Mucosa of rectum (tissue), 2 donors: ENCODE measurements around the gene PPP1R12B.
"Not testable (repeated sequence)": the region's sequence is repeated elsewhere in the genome, so short reads cannot be mapped to it uniquely, and the experiment has no call there.

Experiments
- H3K27ac ChIP-seq, 2 donors: one replicate each; pipeline ENCODE4 v1.7.0; 2013; ENCODE audit warnings: inconsistent platforms in 2 of 2, low read depth in 2 of 2, low read length in 2 of 2
- H3K27me3 ChIP-seq, 2 donors: one replicate each; pipeline ENCODE4 v1.7.0; 2013; ENCODE audit warnings: low read length in 2 of 2; ENCODE audit not compliant: control insufficient read depth in 2 of 2, insufficient read depth in 2 of 2
- H3K36me3 ChIP-seq, 2 donors: one replicate each; pipeline ENCODE4 v1.7.0; 2013; ENCODE audit warnings: low read length in 2 of 2; ENCODE audit not compliant: control insufficient read depth in 2 of 2, insufficient read depth in 2 of 2
- H3K4me1 ChIP-seq, 2 donors: one replicate each; pipeline ENCODE4 v1.7.0; 2013; ENCODE audit warnings: low read length in 2 of 2, mild to moderate bottlenecking in 1 of 2; ENCODE audit not compliant: control insufficient read depth in 2 of 2, insufficient read depth in 2 of 2
- H3K4me3 ChIP-seq, 2 donors: one replicate each; pipeline ENCODE4 v1.7.0; 2013; ENCODE audit warnings: low read length in 2 of 2
- H3K9ac ChIP-seq, 2 donors: one replicate each; pipeline ENCODE4 v1.7.0; 2013; ENCODE audit warnings: low read length in 2 of 2, low read depth in 1 of 2, mild to moderate bottlenecking in 1 of 2
- H3K9me3 ChIP-seq, 2 donors: one replicate each; pipeline ENCODE4 v1.7.0; 2013; ENCODE audit warnings: low read length in 2 of 2; ENCODE audit not compliant: control insufficient read depth in 2 of 2
- donor health status: healthy.
- donor health status: Normal muscosa, but diverticular disease.

Gene PPP1R12B

DNA sequence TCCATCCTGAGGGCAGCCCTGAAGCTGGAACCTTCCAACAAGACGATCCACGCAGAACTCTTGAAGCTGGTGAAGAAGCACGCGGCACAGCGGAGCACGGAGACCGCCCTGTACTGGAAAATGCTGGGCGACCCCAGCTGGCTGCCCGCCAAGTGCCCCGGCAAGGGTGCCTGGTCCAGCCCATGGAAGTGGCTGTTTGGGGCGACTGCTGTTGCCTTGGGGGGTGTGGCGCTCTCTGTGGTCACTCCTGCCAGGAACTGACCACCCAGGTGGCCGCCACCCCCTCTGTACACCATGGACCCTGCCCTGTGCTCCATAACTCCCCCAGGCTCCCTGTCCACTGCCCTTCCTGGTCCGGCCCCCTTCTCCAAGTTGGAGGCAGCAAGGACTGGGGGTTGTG is 90.8 kb downstream of the PPP1R12B start:
- no peak overlapping the region for H3K27ac ChIP-seq
- no peaks in the 10 kb centered on the region for H3K4me1 ChIP-seq
- no peaks in the 10 kb centered on the region for H3K27me3 ChIP-seq
- no peaks in the 10 kb centered on the region for H3K9me3 ChIP-seq
- H3K4me3 ChIP-seq = no peak overlapping the region
- H3K9ac ChIP-seq = no peak overlapping the region
- H3K36me3 ChIP-seq = peaks cover 26 to 28% of the 10 kb centered on the region in 2 donors

DNA sequence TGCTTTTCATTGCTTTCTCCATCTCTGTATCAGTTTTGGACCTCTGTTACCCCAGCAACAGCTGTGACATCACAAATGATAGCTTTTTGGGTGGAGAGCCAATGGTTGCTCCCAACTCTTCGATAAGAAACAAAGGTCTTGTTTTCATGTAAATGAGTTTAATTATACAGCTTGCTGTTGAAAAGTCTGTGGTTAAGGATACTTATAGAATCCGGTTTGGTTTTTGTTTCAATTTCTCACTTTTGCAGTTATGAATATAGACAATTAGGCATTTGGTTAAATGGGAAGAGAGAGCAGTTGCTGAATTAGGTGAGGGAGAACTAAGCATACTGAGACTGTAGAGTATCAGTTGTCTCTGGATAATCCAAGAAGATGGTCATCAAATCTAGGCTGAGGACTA is 99.6 kb downstream of the PPP1R12B start:
- H3K36me3 ChIP-seq = peaks cover 8 to 11% of the 10 kb centered on the region in 2 donors
- not testable (repeated sequence) for H3K27ac ChIP-seq, H3K4me1 ChIP-seq, H3K9ac ChIP-seq, H3K27me3 ChIP-seq, H3K4me3 ChIP-seq, H3K9me3 ChIP-seq

DNA sequence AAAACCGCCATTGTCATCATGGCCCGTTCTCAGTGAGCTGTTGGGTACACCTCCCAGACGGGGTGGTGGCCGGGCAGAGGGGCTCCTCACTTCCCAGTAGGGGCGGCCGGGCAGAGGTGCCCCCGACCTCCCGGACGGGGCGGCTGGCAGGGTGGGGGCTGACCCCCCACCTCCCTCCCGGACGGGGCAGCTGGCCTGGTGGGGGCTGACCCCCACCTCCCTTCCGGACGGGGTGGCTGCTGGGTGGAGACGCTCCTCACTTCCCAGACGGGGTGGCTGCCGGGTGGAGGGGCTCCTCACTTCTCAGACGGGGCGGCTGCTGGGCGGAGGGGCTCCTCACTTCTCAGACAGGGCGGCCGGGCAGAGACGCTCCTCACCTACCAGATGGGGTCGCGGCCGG is 103.1 kb downstream of the PPP1R12B start:
- H3K36me3 ChIP-seq, H3K27me3 ChIP-seq, H3K27ac ChIP-seq, H3K9ac ChIP-seq, H3K9me3 ChIP-seq, H3K4me3 ChIP-seq, H3K4me1 ChIP-seq: not testable (repeated sequence)

DNA sequence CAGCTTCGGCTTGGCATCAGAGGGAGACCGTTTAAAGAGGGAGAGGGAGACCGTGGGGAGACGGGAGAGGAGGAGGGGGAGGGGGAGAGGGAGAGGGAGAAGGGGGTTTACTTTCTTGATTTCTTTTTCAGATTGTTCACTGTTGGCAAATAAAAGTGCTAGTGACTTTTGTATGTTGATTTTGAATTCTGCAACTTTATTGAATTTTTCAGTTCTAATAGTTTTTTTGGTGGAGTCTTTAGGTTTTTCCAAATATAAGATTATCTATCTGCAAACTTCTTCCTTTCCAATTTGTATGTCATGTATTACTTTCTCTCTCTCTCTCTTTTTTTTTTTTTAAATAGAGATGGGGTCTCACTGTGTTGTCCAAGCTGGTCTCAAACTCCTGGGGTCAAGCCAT is 104.0 kb downstream of the PPP1R12B start:
- Histone ChIP-seq H3K9ac (no peak overlapping the region), H3K27ac (no peak overlapping the region), H3K4me3 (no peak overlapping the region), H3K4me1 (no peaks in the 10 kb centered on the region), H3K27me3 (no peaks in the 10 kb centered on the region), H3K36me3 (peaks cover 0 to 2% of the 10 kb centered on the region in 2 donors), H3K9me3 (no peaks in the 10 kb centered on the region)

DNA sequence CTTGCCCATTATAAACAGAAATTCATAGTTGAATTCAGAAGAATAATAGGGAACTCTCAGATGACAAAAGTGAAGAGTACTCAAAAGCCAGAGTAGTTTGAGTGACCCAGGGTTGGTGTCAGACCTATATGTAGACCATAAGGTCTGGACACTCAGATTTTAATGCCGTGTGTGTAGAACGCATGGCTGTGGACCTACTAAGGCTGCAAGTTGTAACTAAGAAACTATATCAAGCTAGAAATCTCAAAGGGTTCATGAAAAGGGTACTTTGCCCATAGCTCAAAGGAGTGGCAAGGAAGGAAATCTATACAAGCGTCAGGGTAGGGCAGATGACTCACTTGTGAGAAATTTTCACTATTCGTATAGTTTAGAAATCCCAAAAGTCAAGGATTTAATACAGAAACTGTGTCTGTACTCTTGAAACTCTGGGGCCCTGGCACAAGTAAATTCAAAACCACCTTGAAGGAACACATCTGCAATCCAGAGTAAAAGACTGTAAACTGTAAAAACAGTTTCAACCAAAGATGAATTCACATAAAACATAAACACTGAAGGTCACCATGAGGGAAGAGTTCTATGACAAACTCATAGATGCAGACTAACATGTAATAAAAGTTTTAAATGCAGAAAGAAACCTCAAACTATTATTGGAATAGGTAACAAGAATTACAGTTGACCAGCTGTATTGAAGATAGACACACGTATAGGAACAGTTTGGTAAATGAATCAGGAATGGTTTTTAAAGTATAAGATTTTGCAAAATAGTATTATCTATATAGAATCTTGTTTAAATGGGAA is 108.1 kb downstream of the PPP1R12B start:
- not testable (repeated sequence) for H3K4me3 ChIP-seq, H3K27me3 ChIP-seq, H3K9me3 ChIP-seq, H3K36me3 ChIP-seq, H3K9ac ChIP-seq, H3K4me1 ChIP-seq
- peak overlapping the region; percentile 43 to 77 for H3K27ac ChIP-seq

DNA sequence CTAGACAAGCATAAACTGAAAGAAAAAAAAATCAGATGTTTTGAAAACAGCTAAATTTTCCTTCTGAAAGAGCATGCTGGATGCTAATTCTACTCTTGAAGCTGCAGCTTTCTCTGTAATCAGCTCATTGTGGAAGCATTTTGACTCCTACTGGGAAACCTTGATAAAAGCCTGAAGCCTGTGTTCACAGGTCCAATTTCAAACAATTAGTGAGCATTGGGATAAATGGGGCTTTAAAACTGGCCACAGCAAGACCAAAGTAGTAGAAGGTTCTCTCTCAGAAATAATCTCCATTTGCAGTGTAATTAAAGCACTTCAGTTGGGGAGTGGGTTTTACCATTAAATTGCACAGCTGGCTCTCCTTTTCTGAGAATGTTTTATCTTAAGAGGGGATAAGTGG is 110.2 kb downstream of the PPP1R12B start:
- not testable (repeated sequence) for H3K9me3 ChIP-seq, H3K9ac ChIP-seq, H3K27me3 ChIP-seq, H3K27ac ChIP-seq, H3K4me1 ChIP-seq, H3K36me3 ChIP-seq, H3K4me3 ChIP-seq

DNA sequence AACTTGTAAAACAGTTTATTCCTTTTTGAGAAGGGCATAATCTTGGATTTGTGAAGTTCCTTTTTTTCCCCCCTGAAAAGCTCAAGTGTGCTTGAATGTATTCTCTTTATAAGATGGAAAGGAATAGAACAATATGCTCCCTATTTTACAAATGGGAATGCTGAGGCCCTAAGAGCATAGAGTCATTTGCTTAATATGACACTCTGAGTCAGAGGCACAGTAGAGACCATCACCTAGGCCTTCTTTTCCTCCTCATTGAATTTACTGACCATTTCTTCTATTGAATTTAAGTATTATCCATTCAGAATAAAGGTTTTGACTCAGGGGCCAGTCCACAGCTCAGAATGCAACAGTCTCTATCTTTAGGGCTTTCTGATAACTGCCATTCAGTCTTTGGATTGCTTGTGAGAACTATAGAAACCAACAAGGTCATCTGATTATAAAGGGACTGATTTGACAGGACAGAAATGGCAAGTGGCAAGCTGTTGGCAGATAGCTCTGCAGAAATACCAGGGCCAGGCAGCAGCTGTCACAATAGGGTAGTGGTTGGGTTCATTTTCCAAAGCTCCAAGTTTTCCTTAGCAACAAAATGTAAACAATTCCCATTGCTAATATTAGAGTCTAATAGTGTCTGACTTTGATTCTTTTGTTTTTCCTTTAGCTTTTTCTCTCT is 111.1 kb downstream of the PPP1R12B start:
- not testable (repeated sequence) for H3K27ac ChIP-seq

DNA sequence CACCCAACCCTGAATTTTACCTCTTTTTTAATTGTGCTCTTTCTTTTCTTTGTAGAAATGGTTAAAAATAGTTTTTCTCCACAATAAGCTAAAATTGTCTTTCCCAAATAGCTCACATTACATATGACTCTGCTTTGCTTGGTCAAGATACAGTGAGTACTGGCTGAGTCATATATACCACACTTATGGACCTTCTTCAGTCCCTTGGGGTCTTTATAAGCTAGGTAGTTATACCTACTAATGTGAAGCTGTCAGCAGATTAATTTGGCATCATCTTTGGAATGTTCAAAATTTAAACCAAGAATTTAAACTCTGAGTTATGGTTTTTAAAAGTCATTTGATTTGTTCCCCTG is 111.6 kb downstream of the PPP1R12B start:
- H3K4me1 ChIP-seq = peaks cover 0 to 12% of the 10 kb centered on the region in 2 donors
- H3K9ac ChIP-seq, H3K4me3 ChIP-seq, H3K36me3 ChIP-seq, H3K27me3 ChIP-seq, H3K27ac ChIP-seq, H3K9me3 ChIP-seq: not testable (repeated sequence)

More for the DNA sequence above, 111.1 kb downstream of the PPP1R12B start:
- not testable (repeated sequence) for H3K27me3 ChIP-seq, H3K9me3 ChIP-seq, H3K9ac ChIP-seq, H3K4me3 ChIP-seq, H3K36me3 ChIP-seq
- peaks cover 0 to 11% of the 10 kb centered on the region in 2 donors for H3K4me1 ChIP-seq

DNA sequence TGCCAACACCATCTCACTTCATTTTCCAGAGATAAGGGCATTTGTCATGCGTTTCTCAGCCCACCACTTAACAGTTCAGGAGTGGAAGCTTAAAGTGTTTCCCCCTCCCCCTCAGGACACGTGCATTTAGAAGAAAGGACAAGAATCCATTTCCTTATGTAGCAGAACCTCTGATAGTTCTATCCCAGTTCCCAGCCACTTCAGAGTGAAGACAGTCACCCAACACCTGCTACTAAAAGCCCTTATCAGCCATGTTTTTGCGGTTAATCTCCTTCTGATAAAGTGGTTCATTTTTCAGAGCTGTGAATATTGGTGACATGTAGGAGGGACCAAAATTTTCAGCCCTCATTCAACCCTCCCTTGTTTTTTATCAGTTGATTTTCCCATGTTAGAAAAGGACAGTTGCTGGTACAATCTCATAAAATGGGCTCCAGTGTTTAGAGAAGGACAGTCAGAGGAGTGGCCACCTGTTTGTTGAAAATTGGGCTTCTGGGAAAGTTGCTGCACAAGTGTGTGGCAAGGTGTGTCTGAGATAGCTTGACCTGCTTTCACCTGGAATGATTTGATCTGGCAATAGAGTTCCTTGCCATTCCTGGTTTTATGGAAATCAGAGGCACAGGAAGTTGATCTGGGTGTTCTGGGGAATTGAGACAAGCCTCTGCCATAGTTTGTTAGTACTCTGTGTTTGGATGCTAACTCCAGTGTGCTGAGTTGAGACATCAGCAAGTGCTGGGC is 114.0 kb downstream of the PPP1R12B start:
- no peaks in the 10 kb centered on the region for H3K9me3 ChIP-seq
- peak overlapping the region; percentile 29 to 43 for H3K4me3 ChIP-seq
- no peaks in the 10 kb centered on the region for H3K27me3 ChIP-seq
- H3K9ac ChIP-seq = peak overlapping the region in 1 of 2 donors; percentile 27
- peak overlapping the region; percentile 58 to 89 for H3K27ac ChIP-seq
- H3K4me1 ChIP-seq = peaks cover 0 to 15% of the 10 kb centered on the region in 2 donors
- no peaks in the 10 kb centered on the region for H3K36me3 ChIP-seq

DNA sequence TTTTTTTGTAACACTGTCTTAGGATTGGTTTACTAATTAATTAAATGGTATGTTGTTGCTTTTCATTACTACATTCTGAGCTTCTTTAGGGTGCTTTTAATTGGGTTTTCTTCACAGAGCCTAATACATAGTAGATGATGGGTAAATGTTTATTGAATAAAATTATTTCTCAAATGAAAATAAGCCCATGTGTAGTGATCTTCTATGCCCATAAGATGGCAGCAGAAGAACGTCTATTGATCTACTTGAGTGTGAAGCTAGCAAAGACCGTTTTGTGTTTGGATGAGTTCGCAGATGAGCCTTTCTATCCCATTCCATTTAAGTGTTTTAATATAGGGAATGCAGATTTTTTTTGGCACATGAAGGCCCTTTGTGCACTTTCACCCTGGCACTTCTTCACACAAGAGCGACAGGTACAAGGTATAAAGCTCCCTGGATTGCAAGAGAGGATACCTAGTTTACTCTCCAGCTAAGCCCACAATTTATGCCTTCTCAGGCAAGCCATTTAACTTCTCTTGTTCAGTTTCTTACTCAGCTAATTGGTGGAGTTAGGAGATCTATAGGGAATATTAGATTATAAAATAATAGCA is 115.7 kb downstream of the PPP1R12B start:
- peak overlapping the region; percentile 17 to 34 for H3K4me3 ChIP-seq
- not testable (repeated sequence) for H3K9me3 ChIP-seq, H3K36me3 ChIP-seq, H3K27me3 ChIP-seq
- peak overlapping the region in 1 of 2 donors; percentile 13 for H3K9ac ChIP-seq
- peak overlapping the region; percentile 44 to 64 for H3K27ac ChIP-seq
- H3K4me1 ChIP-seq = peaks cover 0 to 15% of the 10 kb centered on the region in 2 donors
